C4-2B (cell line): ENCODE results near the gene IGFALS.

Source experiments
- CTCF ChIP-seq: fragments of 450-650 bp; conservative IDR thresholded peaks from 2 replicates; pipeline ENCODE4 v1.5.1; 2017; ENCODE audit warnings: mild to moderate bottlenecking
- ZFX ChIP-seq: fragments of 450-650 bp; IDR thresholded peaks from 2 replicates; pipeline ENCODE4 v1.6.1; 2017

GRCh38 chr16:1819611-1820010 lies 26.1 kb upstream of the IGFALS start:
- TF ChIP-seq CTCF, result no peak
- TF ChIP-seq ZFX, result no peak
